SH-SY5Y (cell line): ENCODE measurements around the gene SF1.

Experiments used
- GATA2 ChIP-seq: IDR thresholded peaks from 2 replicates; pipeline ENCODE4 v1.6.1; 2011; ENCODE audit warnings: mild to moderate bottlenecking, low read depth, low read length
- GATA3 ChIP-seq: IDR thresholded peaks from 2 replicates; pipeline ENCODE4 v1.6.1; 2011; ENCODE audit warnings: low read depth, mild to moderate bottlenecking, low read length, moderate library complexity

GRCh38 chr11:64717268-64717578, 61.1 kb downstream of the SF1 start:
- no peak for TF ChIP-seq GATA2
- TF ChIP-seq GATA3 = no peak
